CD4-positive, alpha-beta T cell treated with Interferon alpha-2 for 1 hour (primary cell): Measurements from ENCODE around the gene DTNBP1.
"Not testable (repeated sequence)": the region's sequence is repeated elsewhere in the genome, so short reads cannot be mapped to it uniquely, and the experiment has no call there.

ENCODE experiments used
- DNase-seq, 2 donors: peaks; one replicate each; pipeline ENCODE4 v3.0.0-alpha.2; 2020 to 2022

Gene DTNBP1

GRCh38 chr6:15555101-15556038, 107.5 kb downstream of the DTNBP1 start:
- no peak for DNase-seq

GRCh38 chr6:15554728-15555100, 108.1 kb downstream of the DTNBP1 start:
- no peak for DNase-seq

- no peak for DNase-seq
Measured at GRCh38 chr6:15553736-15554294, 109.0 kb downstream of the DTNBP1 start.

GRCh38 chr6:15553031-15553430, 109.8 kb downstream of the DTNBP1 start:
- no peak for DNase-seq

- peak in 1 of 2 donors; percentile 10 for DNase-seq
Measured at GRCh38 chr6:15551798-15552197, 111.0 kb downstream of the DTNBP1 start.

GRCh38 chr6:15551262-15551661, 111.6 kb downstream of the DTNBP1 start:
- DNase-seq = no peak

- no peak for DNase-seq
Measured at GRCh38 chr6:15550546-15551123, 112.2 kb downstream of the DTNBP1 start.

GRCh38 chr6:15549371-15549770, 113.5 kb downstream of the DTNBP1 start:
- no peak for DNase-seq

GRCh38 chr6:15547400-15547799, 115.4 kb downstream of the DTNBP1 start:
- DNase-seq = no peak

GRCh38 chr6:15546591-15546990, 116.2 kb downstream of the DTNBP1 start:
- no peak for DNase-seq

- DNase-seq = no peak
Measured at GRCh38 chr6:15544321-15544900, 118.4 kb downstream of the DTNBP1 start.

- not testable (repeated sequence) for DNase-seq
Measured at GRCh38 chr6:15543332-15543917, 119.4 kb downstream of the DTNBP1 start.

GRCh38 chr6:15539722-15540270, 123.0 kb downstream of the DTNBP1 start:
- no peak for DNase-seq

GRCh38 chr6:15538766-15539495, 123.9 kb downstream of the DTNBP1 start:
- DNase-seq = no peak

GRCh38 chr6:15538106-15538505, 124.7 kb downstream of the DTNBP1 start:
- DNase-seq = no peak

GRCh38 chr6:15536198-15536955, 126.5 kb downstream of the DTNBP1 start:
- DNase-seq = no peak

GRCh38 chr6:15535495-15536197, 127.2 kb downstream of the DTNBP1 start:
- DNase-seq = no peak

GRCh38 chr6:15534974-15535373, 127.9 kb downstream of the DTNBP1 start:
- DNase-seq = peak in 1 of 2 donors; percentile 24

GRCh38 chr6:15533379-15534026, 129.3 kb downstream of the DTNBP1 start:
- DNase-seq = no peak

GRCh38 chr6:15531973-15532372, 130.9 kb downstream of the DTNBP1 start:
- no peak for DNase-seq
